Fibroblast of villous mesenchyme (primary cell): ENCODE results near the gene SP4. TPM values are rescaled to one million over a fixed set of nuclear protein-coding genes. Genes with fewer than 3 reads are reported as not detected.

Source experiments
- DNase-seq: peaks from one replicate; pipeline ENCODE4 v3.0.0-alpha.2; 2010; ENCODE audit warnings: low read depth
- H3K4me3 ChIP-seq: 2 replicates; pipeline ENCODE4 v1.5.1; 2011; ENCODE audit warnings: low read depth, mild to moderate bottlenecking, low read length
- small RNA-seq: library from RNA; depleted of rRNA; stranded (forward); fragments of <200 nt; gene quantifications from one replicate; pipeline ENCODE3, GENCODE V24; 2012
- total RNA-seq: library from RNA; depleted of rRNA; stranded (reverse); fragments of >200 nt; gene quantifications from 2 replicates; pipeline ENCODE4 v1.2.3, GENCODE V29; 2012
- TF ChIP-seq, protein P1 (sequence below): IDR thresholded peaks from 2 replicates; pipeline ENCODE4 v1.5.1; 2012; ENCODE audit warnings: low read depth, mild to moderate bottlenecking, low read length; ENCODE audit not compliant: insufficient read depth

The SP4 gene
- total RNA-seq, 1 donor = 3.9 TPM

DNA sequence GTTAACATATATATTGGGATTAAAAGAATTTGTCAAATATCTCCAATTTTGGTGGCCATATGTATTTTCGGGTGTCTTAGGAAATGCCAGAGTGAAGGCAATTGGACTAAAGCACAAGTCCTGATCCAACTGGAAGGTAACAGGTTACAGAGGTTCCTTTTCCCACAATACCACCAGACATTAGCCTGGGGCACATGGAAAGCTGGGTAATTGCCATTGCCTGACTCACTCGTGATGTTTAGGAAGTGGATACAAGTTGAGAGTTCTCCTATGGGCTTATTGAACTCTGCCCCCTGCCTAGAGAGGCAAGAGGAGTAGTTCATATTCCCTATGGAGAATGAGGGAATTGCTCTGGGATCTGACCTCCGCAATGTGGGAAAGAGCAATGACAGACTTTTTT is 120.6 kb downstream of the SP4 start:
- no peak for DNase-seq
- TF ChIP-seq, protein P1, sequence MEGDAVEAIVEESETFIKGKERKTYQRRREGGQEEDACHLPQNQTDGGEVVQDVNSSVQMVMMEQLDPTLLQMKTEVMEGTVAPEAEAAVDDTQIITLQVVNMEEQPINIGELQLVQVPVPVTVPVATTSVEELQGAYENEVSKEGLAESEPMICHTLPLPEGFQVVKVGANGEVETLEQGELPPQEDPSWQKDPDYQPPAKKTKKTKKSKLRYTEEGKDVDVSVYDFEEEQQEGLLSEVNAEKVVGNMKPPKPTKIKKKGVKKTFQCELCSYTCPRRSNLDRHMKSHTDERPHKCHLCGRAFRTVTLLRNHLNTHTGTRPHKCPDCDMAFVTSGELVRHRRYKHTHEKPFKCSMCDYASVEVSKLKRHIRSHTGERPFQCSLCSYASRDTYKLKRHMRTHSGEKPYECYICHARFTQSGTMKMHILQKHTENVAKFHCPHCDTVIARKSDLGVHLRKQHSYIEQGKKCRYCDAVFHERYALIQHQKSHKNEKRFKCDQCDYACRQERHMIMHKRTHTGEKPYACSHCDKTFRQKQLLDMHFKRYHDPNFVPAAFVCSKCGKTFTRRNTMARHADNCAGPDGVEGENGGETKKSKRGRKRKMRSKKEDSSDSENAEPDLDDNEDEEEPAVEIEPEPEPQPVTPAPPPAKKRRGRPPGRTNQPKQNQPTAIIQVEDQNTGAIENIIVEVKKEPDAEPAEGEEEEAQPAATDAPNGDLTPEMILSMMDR = no peak
- no peak overlapping the region for H3K4me3 ChIP-seq

DNA sequence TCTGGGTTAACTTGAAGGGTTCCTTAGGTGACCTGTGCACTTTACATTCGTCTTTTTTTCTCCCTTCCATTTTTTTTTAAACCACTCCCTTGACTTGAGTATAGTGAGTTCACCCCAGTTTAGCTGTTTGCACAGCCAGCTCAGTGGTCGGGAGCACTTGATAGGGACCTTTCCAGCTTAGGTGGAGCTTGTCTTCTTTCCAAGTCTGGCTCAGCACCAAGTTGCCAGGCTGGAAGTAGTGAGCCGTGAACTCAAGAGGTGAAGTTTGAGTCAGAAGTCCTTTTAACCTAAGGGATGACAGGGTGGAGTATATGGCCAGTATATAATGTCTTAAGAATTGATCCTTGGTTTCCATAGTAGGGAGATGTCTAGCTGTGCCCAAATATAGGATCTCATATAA is 122.2 kb downstream of the SP4 start:
- H3K4me3 ChIP-seq = no peak overlapping the region
- TF ChIP-seq, protein P1 = no peak
- no peak for DNase-seq

DNA sequence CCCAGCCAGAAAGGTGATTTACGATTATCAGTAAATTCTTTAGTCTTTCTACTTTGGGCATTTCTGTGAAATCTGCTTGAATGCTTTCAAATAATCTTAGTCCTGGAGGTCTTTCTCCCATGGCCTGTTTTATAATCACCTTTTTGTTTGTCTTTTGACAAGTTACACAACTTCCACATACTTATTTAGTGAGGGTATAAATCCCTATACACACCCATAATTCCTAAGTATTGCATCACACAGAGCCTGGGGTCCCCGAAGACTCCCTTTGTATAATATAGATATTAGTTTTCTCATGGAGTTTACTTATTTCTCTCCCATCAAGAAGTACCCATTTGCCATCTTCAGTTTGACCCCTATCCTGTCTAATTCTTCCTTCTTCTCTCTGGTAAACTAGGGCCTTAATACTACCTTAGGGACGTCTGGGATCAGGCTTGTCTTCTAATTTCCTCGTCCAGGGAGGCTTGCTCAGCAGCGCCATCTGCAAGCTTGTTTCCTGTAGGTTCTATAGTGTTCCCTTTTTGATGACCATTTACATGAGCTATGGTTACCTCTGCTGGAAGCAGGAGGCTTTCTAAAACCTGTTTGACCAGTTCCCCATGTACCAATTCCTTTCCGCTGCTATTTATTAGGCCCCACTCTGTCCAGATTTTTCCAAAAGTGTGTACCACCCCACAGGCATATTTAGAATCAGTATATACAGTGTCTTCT is 123.1 kb downstream of the SP4 start:
- DNase-seq = no peak
- no peak overlapping the region for H3K4me3 ChIP-seq
- TF ChIP-seq, protein P1 = no peak

DNA sequence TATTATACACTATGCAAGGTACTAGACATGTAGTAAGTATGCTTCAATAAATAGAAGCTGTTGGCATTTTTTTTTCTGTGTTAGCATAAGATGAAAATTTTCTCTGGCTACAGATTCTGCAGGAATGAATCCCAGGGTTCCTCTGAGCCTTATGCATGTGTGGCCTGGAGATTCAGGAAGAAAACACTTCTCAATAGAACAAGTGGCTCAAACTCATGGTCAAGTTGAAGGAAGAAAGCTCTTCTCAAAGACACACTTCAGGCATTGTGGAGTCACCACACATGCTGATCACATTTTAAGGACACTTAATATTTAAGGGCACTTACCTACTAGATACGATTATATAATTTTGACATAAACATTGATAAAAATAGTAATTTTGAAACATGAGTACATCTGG is 134.5 kb downstream of the SP4 start:
- TF ChIP-seq, protein P1 = no peak
- H3K4me3 ChIP-seq = no peak overlapping the region
- DNase-seq = no peak

Small RNAs within 50 kb of the gene (small RNA-seq; reads per million reads assigned to genes)
- not detected for gene MIR1183
- gene RNU1-15P = not detected

Other genes with a start within 250 kb of the SP4 start
- under 0.01 TPM in 2 replicates for gene DNAH11, start 115.0 kb downstream of the SP4 start, total RNA-seq